Activated naive CD4-positive, alpha-beta T cell treated with anti-CD3 and anti-CD28 coated beads, Interleukin-2, amount 10 ng/mL, durations not matched to agents 7 days and 5 days (primary cell): ENCODE data around the gene HS3ST3A1.

Experiments
- CTCF ChIA-PET: fragments of 350-600 bp; sonication (Branson Sonifier 250); formaldehyde crosslinking; loops from one replicate; lab custom pipeline; 2021; ENCODE audit warnings: antibody characterized with exemption; lab: Charles Lee
- DNase-seq: peaks from one replicate; pipeline ENCODE4 v3.0.0-alpha.2; 2020
- H3K27ac Mint-ChIP-seq: one replicate; pipeline ENCODE4 v1.8.0; 2021; ENCODE audit warnings: mild to moderate bottlenecking, moderate library complexity, mixed read lengths
- H3K27me3 Mint-ChIP-seq: one replicate; pipeline ENCODE4 v1.8.0; 2021; ENCODE audit warnings: mild to moderate bottlenecking, mixed read lengths
- H3K36me3 Mint-ChIP-seq: one replicate; pipeline ENCODE4 v1.8.0; 2021; ENCODE audit warnings: mixed read lengths
- H3K4me1 Mint-ChIP-seq: one replicate; pipeline ENCODE4 v1.8.0; 2021; ENCODE audit warnings: mixed read lengths
- H3K4me3 Mint-ChIP-seq: one replicate; pipeline ENCODE4 v1.8.0; 2021; ENCODE audit warnings: mild to moderate bottlenecking, moderate library complexity, mixed read lengths
- H3K9me3 Mint-ChIP-seq: one replicate; pipeline ENCODE4 v1.8.0; 2021; ENCODE audit warnings: mixed read lengths

Gene HS3ST3A1

GRCh38 chr17:13619462-13619861 lies 17.7 kb upstream of the HS3ST3A1 start:
- CTCF ChIA-PET, result no interaction called here
- Mint-ChIP-seq H3K27ac (no peak overlapping the region), H3K36me3 (no peaks in the 10 kb centered on the region), H3K27me3 (peaks cover 4% of the 10 kb centered on the region), H3K4me3 (no peak overlapping the region), H3K9me3 (peaks cover 2% of the 10 kb centered on the region), H3K4me1 (peaks cover 2% of the 10 kb centered on the region)
- no peak for DNase-seq

DNA sequence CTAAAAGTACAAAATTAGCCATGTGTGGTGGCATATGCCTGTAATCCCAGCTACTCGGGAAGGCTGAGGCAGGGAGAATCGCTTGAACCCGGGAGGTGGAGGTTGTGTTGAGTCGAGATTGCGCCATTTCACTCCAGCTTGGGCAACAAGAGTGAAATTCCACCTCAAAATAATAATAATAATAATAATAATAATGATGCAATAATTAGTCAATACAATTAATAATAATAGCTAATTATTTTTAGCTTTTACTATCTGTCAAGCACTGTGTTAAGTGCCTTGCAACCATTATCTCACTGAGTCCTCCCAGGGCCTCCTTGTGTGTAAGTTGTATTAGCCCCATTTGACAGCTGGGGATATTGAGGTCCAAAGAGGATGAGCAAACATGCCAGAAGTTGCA lies 14.3 kb upstream of the HS3ST3A1 start:
- Mint-ChIP-seq H3K9me3 (peaks cover 5% of the 10 kb centered on the region), H3K27me3 (peaks cover 11% of the 10 kb centered on the region), H3K27ac (no peak overlapping the region), H3K4me3 (no peak overlapping the region), H3K4me1 (peaks cover 2% of the 10 kb centered on the region), H3K36me3 (no peaks in the 10 kb centered on the region)
- DNase-seq, result no peak
- CTCF ChIA-PET, result no interaction called here

DNA sequence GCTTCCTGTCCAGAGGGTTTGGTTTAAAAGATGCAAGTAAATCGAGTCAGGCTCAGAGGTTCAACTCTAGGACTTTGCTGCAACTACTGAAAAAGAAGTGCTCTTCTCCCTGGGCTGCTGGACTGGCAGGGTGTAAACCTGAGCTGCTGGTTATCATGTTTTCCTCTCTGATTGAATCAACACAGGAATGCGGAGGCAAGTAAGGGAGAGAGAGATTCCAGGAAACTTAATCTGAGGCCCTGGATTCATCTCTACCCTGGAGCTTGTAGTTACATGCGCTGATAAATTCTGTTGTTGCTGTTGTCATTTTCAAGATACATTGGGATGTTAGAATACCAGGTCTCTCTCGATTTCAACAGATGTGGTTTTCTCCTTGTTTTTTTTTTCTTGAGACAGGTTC lies 8.2 kb upstream of the HS3ST3A1 start:
- H3K27ac Mint-ChIP-seq, result no peak overlapping the region
- DNase-seq, result no peak
- H3K9me3 Mint-ChIP-seq, result peaks cover 3% of the 10 kb centered on the region
- H3K27me3 Mint-ChIP-seq, result peaks cover 26% of the 10 kb centered on the region
- CTCF ChIA-PET, result no interaction called here
- no peaks in the 10 kb centered on the region for H3K4me1 Mint-ChIP-seq
- no peak overlapping the region for H3K4me3 Mint-ChIP-seq
- no peaks in the 10 kb centered on the region for H3K36me3 Mint-ChIP-seq

GRCh38 chr17:13601322-13601775 lies 380 bp downstream of the HS3ST3A1 start:
- CTCF ChIA-PET, result no interaction called here
- no peaks in the 10 kb centered on the region for H3K9me3 Mint-ChIP-seq
- no peak overlapping the region for H3K27ac Mint-ChIP-seq
- peaks cover 7% of the 10 kb centered on the region for H3K4me1 Mint-ChIP-seq
- H3K36me3 Mint-ChIP-seq, result no peaks in the 10 kb centered on the region
- H3K27me3 Mint-ChIP-seq, result peaks cover 67% of the 10 kb centered on the region
- peak; percentile 20 for DNase-seq
- H3K4me3 Mint-ChIP-seq, result no peak overlapping the region

DNA sequence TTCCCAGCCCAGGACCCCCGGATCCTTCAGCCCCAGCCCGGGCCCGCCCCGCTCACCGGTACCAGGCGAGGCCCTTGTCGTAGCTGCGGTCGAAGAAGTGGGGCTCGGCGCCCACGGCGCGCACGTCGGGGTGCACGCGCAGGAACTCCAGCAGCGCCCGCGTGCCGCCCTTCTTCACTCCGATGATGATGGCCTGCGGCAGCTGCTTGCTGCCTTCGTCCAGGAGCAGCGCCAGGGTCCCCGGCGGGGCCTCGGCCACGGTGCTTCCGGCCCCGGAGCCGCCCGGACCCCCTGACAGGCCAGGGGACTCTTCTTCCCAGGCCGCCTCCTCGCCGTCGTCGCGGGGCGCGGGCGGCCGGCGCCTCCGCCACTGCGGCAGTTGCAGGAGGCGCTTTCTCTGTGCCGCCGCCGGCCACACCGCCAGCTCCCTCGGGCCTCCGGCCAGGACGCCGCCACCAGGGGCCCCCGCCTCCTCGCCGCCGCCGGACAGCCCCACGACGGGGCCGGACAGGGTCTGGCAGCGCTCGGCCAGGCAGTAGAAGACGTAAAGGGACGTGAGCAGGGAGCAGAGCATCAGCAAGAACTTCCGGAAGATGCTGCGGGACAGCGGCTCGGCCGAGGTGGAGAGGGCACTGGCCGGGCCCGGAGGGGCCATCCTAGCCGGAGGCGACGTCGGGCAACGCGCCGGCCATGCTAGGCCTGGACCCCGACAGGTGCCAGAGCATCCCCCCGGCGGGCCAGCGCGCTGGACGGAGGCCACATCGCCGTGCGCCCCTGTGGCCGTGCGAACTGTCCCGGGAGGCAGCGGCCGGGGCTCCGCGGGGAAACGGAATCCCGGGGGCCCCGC lies 1.0 kb downstream of the HS3ST3A1 start:
- Mint-ChIP-seq H3K4me1 (peaks cover 7% of the 10 kb centered on the region), H3K27ac (no peak overlapping the region), H3K36me3 (no peaks in the 10 kb centered on the region), H3K27me3 (peaks cover 66% of the 10 kb centered on the region), H3K9me3 (no peaks in the 10 kb centered on the region), H3K4me3 (no peak overlapping the region)
- DNase-seq, result no peak
- CTCF ChIA-PET, result no interaction called here

DNA sequence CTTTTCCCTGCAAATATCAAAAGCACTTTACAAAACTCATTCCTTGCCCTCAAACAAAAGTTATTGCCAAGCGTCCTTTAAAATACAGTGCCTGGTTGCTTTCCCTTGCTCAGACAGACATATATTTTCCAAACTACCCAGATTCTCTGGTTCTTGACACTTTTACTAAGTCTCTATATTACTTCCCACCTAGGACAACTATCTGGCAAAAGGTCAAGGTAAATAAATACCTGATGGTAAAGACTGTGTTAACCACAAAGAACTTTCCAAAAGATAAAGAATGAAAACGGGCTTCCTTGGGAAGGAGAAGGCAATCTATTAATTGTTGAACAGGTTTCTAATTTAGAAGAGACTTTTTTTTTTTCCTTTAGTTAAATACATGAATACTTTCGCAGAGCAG lies 1.9 kb downstream of the HS3ST3A1 start:
- Mint-ChIP-seq H3K27ac (no peak overlapping the region), H3K27me3 (peaks cover 63% of the 10 kb centered on the region), H3K4me1 (peaks cover 8% of the 10 kb centered on the region), H3K4me3 (no peak overlapping the region), H3K36me3 (no peaks in the 10 kb centered on the region), H3K9me3 (no peaks in the 10 kb centered on the region)
- CTCF ChIA-PET, result no interaction called here
- DNase-seq, result no peak

- H3K9me3 Mint-ChIP-seq, result no peaks in the 10 kb centered on the region
- CTCF ChIA-PET, result interaction anchor here (0.6 to 1.7 kb wide), 2 partner anchors 703 to 1329 kb away, joined by 3 to 5 read pairs; no protein-coding TSS in a partner anchor
- peaks cover 58% of the 10 kb centered on the region for H3K27me3 Mint-ChIP-seq
- H3K4me3 Mint-ChIP-seq, result no peak overlapping the region
- H3K36me3 Mint-ChIP-seq, result no peaks in the 10 kb centered on the region
- DNase-seq, result no peak
- H3K27ac Mint-ChIP-seq, result no peak overlapping the region
- H3K4me1 Mint-ChIP-seq, result peaks cover 9% of the 10 kb centered on the region
Observed at GRCh38 chr17:13599168-13599577, 2.6 kb downstream of the HS3ST3A1 start.

GRCh38 chr17:13598353-13599167 lies 3.2 kb downstream of the HS3ST3A1 start:
- Mint-ChIP-seq H3K4me1 (peaks cover 9% of the 10 kb centered on the region), H3K36me3 (no peaks in the 10 kb centered on the region), H3K4me3 (no peak overlapping the region), H3K27ac (no peak overlapping the region), H3K27me3 (peaks cover 55% of the 10 kb centered on the region), H3K9me3 (no peaks in the 10 kb centered on the region)
- DNase-seq, result no peak
- CTCF ChIA-PET, result interaction anchor here (0.5 to 1.7 kb wide), 5 partner anchors 620 to 1330 kb away, joined by 3 to 5 read pairs (median 3); no protein-coding TSS in a partner anchor

DNA sequence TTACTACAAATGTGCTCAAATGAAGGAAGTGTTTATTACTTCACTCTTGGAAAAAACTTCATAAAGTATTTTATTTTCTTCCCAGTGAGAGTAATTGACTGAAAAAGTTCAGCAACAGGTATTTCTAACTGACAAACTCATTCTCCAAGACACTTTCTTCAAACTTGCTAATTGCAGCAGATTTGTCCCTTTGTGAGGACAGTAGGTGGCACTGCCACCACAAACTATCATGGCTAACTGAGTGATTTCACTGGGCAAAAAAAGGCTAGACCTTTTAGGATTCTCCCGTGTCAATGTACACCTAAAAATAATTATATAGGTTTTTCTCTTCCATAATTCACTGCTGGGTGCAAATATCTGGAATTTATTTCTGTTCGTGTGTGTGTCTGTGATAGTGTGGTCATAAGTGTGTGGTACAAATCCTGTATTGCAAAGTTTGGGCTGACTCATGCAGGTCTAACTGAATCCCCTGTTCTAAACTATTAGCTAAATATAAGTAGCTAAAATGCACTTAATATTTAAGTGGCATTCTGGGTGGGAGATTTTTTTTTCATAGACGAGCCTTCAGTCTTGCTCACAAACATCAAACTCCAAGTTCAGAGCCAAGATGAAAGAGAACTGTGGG lies 3.9 kb downstream of the HS3ST3A1 start:
- peaks cover 48% of the 10 kb centered on the region for H3K27me3 Mint-ChIP-seq
- H3K4me1 Mint-ChIP-seq, result peaks cover 9% of the 10 kb centered on the region
- H3K4me3 Mint-ChIP-seq, result no peak overlapping the region
- CTCF ChIA-PET, result interaction anchor here (0.5 to 1.7 kb wide), 4 partner anchors 620 to 968 kb away, joined by 3 to 5 read pairs (median 3); no protein-coding TSS in a partner anchor
- H3K9me3 Mint-ChIP-seq, result no peaks in the 10 kb centered on the region
- DNase-seq, result peak; percentile 60
- H3K36me3 Mint-ChIP-seq, result no peaks in the 10 kb centered on the region
- H3K27ac Mint-ChIP-seq, result no peak overlapping the region

- peaks cover 3% of the 10 kb centered on the region for H3K4me1 Mint-ChIP-seq
- H3K9me3 Mint-ChIP-seq, result no peaks in the 10 kb centered on the region
- DNase-seq, result no peak
- H3K27ac Mint-ChIP-seq, result no peak overlapping the region
- H3K4me3 Mint-ChIP-seq, result no peak overlapping the region
- CTCF ChIA-PET, result interaction anchor here (1.3 to 2.0 kb wide), 2 partner anchors 703 to 1330 kb away, joined by 5 to 12 read pairs; no protein-coding TSS in a partner anchor
- no peaks in the 10 kb centered on the region for H3K36me3 Mint-ChIP-seq
- peaks cover 33% of the 10 kb centered on the region for H3K27me3 Mint-ChIP-seq
Observed at GRCh38 chr17:13596241-13596923, 5.3 kb downstream of the HS3ST3A1 start.

DNA sequence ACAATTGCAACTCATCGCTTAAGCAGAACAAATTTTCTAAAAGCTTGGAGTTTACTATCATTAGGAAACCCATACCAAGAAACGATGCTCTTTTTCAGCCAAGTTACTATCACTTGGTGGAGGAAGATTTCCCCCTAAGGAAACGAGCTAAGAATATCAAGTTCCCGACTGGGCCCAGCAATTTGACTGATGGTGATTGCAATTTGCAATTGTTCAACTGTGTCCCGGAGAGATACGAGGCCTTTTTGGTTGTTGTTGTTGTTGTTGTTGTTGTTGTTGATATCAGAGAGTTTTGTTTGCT lies 6.2 kb downstream of the HS3ST3A1 start:
- DNase-seq, result no peak
- CTCF ChIA-PET, result interaction anchor here (0.6 to 2.0 kb wide), 6 partner anchors 13 to 1330 kb away, joined by 3 to 12 read pairs (median 4); no protein-coding TSS in a partner anchor
- Mint-ChIP-seq H3K27ac (no peak overlapping the region), H3K36me3 (no peaks in the 10 kb centered on the region), H3K4me1 (peaks cover 3% of the 10 kb centered on the region), H3K9me3 (no peaks in the 10 kb centered on the region), H3K27me3 (peaks cover 25% of the 10 kb centered on the region), H3K4me3 (no peak overlapping the region)

GRCh38 chr17:13594762-13595598 lies 6.7 kb downstream of the HS3ST3A1 start:
- Mint-ChIP-seq H3K4me1 (peaks cover 3% of the 10 kb centered on the region), H3K9me3 (no peaks in the 10 kb centered on the region), H3K4me3 (no peak overlapping the region), H3K36me3 (no peaks in the 10 kb centered on the region), H3K27me3 (peaks cover 19% of the 10 kb centered on the region), H3K27ac (no peak overlapping the region)
- DNase-seq, result peak; percentile 85
- CTCF ChIA-PET, result interaction anchor here (0.6 to 2.0 kb wide), 9 partner anchors 13 to 1331 kb away, joined by 3 to 12 read pairs (median 3); no protein-coding TSS in a partner anchor

DNA sequence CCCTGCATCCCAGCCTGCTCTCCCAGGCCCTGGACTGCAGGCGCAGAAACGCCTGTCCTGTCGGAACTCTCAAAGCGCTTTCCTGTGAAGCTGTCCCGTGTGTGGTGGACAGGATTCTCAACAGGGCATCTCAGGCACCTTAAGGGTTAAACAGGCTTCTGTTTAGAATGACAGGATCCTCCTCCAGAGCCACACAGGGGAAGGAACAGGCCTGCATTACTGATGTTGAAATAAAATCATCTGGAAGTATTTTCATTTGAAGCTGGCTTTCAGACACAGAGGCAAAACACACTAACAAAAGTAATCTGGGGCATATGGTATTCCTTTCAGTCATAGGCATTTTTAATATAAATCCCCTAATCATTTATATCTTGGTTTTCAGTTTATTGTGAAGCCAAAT lies 7.4 kb downstream of the HS3ST3A1 start:
- Mint-ChIP-seq H3K36me3 (no peaks in the 10 kb centered on the region), H3K27ac (no peak overlapping the region), H3K4me3 (no peak overlapping the region), H3K27me3 (peaks cover 14% of the 10 kb centered on the region), H3K4me1 (peaks cover 3% of the 10 kb centered on the region), H3K9me3 (no peaks in the 10 kb centered on the region)
- CTCF ChIA-PET, result interaction anchor here (0.8 to 1.7 kb wide), 3 partner anchors 107 to 1332 kb away, joined by 3 to 7 read pairs (median 3); no protein-coding TSS in a partner anchor
- DNase-seq, result no peak
